ENCODE results near the gene UGT1A4.
"Not testable (repeated sequence)": the region's sequence is repeated elsewhere in the genome, so short reads cannot be mapped to it uniquely, and the experiment has no call there.

The UGT1A4 gene

DNA sequence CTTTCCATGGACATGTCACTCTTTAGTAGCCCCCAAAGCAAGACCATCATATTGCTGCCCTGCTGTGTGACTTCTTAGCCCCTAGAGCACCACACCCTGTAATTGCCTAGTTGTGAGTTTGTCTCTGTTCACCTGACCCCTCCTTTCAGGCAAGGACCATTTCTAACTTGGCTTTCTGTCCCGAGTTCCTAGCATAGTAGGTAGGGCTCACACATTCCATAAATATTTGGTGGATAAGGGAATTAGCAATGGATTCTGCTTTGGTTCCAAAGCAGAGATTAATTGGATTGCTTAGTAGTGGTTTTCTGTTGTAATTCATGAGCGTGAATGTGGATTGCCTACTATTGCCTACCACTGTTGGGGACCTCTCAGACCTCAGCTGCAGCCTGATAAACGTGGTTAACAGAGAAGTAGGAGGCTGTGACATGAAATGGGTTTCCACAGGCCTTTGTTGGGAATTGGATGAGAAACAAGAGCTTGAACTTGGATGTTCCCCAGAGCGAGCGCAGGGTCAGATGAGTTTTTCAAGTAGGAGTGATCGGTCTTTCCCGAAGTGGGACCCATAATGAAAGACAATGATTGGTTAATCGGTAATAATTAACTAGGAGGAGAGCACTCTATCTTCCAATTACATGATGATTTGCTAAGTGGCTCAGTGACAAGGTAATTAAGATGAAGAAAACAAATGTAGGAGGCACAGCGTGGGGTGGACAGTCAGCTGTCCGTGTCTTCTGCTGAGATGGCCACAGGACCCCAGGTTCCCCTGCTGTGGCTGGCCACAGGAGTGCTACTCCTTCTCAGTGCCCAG, 28.1 kb downstream of the UGT1A4 start:
- 84 to 85% methylated on average over 10 of the region's 10 CpGs for WGBS, 2 experiments
- H3K4me3 ChIP-seq (ENCODE audit: insufficient read depth, low read depth, low read length), result no peak overlapping the region
- no peaks in the 10 kb centered on the region for H3K27me3 ChIP-seq (ENCODE audit: control insufficient read depth, insufficient read depth, low read length, poor library complexity, severe bottlenecking)
- no peaks in the 10 kb centered on the region for H3K36me3 ChIP-seq (ENCODE audit: control insufficient read depth, insufficient read depth, low read length)
- no peaks in the 10 kb centered on the region for H3K4me1 ChIP-seq (ENCODE audit: control insufficient read depth, insufficient read depth, low read length)
- H3K9me3 ChIP-seq (ENCODE audit: control insufficient read depth, low read length), result no peaks in the 10 kb centered on the region
- no peak overlapping the region for H3K27ac ChIP-seq (ENCODE audit: insufficient read depth, low read depth, low read length, poor library complexity, severe bottlenecking)

GRCh38 chr2:233747283-233747544, 28.7 kb downstream of the UGT1A4 start:
- Histone ChIP-seq H3K27ac (ENCODE audit: insufficient read depth, low read depth, low read length, poor library complexity, severe bottlenecking) (no peak overlapping the region), H3K27me3 (ENCODE audit: control insufficient read depth, insufficient read depth, low read length, poor library complexity, severe bottlenecking) (no peaks in the 10 kb centered on the region)
- 93 to 94% methylated on average over 6 of the region's 6 CpGs for WGBS, 2 experiments

GRCh38 chr2:233750689-233751088, 32.2 kb downstream of the UGT1A4 start:
- H3K36me3 ChIP-seq (ENCODE audit: control insufficient read depth, insufficient read depth, low read length); H3K27me3 ChIP-seq (ENCODE audit: control insufficient read depth, insufficient read depth, low read length, poor library complexity, severe bottlenecking); H3K9me3 ChIP-seq (ENCODE audit: control insufficient read depth, low read length); H3K4me3 ChIP-seq (ENCODE audit: insufficient read depth, low read depth, low read length); H3K27ac ChIP-seq (ENCODE audit: insufficient read depth, low read depth, low read length, poor library complexity, severe bottlenecking); H3K4me1 ChIP-seq (ENCODE audit: control insufficient read depth, insufficient read depth, low read length): not testable (repeated sequence)
- 76 to 85% methylated on average over 2 of the region's 2 CpGs for WGBS, 2 experiments

More at GRCh38 chr2:233747283-233747544, 28.7 kb downstream of the UGT1A4 start:
- Histone ChIP-seq H3K9me3 (ENCODE audit: control insufficient read depth, low read length) (no peaks in the 10 kb centered on the region), H3K4me3 (ENCODE audit: insufficient read depth, low read depth, low read length) (no peak overlapping the region), H3K4me1 (ENCODE audit: control insufficient read depth, insufficient read depth, low read length) (no peaks in the 10 kb centered on the region), H3K36me3 (ENCODE audit: control insufficient read depth, insufficient read depth, low read length) (no peaks in the 10 kb centered on the region)

GRCh38 chr2:233751212-233752009, 32.9 kb downstream of the UGT1A4 start:
- H3K36me3 ChIP-seq (ENCODE audit: control insufficient read depth, insufficient read depth, low read length); H3K4me1 ChIP-seq (ENCODE audit: control insufficient read depth, insufficient read depth, low read length); H3K9me3 ChIP-seq (ENCODE audit: control insufficient read depth, low read length); H3K27ac ChIP-seq (ENCODE audit: insufficient read depth, low read depth, low read length, poor library complexity, severe bottlenecking); H3K27me3 ChIP-seq (ENCODE audit: control insufficient read depth, insufficient read depth, low read length, poor library complexity, severe bottlenecking); H3K4me3 ChIP-seq (ENCODE audit: insufficient read depth, low read depth, low read length): not testable (repeated sequence)
- WGBS, 2 experiments, result 88 to 89% methylated on average over 2 of the region's 2 CpGs

DNA sequence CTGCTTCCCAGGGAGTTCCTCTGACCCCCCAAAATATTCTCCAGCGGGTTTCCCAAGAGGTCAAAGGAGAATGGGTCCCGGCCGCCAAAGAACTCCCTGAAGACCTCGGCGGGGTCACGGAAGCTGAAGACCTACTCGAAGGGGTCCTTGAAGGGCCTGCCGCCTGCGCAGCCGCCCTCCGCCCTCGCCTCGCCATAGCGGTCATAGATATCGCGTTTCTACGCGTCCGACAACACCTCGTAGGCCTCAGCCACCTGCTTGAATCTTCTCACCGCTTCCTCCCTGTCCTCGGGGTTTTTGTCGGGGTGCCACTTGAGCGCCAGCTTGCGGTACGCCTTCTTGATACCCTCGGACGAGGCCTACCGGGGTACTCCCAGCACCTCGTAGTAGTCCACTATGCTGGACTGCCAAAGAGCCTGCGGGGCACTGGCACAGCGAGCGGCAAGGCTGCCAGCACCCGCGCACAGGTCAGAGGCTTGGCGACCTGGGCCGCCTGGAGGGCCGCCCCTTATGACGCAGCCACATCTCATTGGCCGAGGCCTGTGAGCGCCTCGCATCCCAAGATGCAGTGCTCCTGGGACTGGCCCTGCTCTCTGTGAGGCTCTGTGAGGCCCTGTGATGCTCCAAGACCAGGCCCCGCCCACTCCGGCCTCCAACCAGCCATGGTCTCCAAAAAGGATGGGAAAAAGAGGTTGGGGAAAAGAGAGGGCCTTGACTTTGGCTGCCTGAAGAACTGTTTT, 36.5 kb downstream of the UGT1A4 start:
- WGBS, 2 experiments, result 96% methylated on average over 42 of the region's 44 CpGs
- Histone ChIP-seq H3K9me3 (ENCODE audit: control insufficient read depth, low read length) (no peaks in the 10 kb centered on the region), H3K27ac (ENCODE audit: insufficient read depth, low read depth, low read length, poor library complexity, severe bottlenecking) (no peak overlapping the region), H3K4me3 (ENCODE audit: insufficient read depth, low read depth, low read length) (no peak overlapping the region), H3K27me3 (ENCODE audit: control insufficient read depth, insufficient read depth, low read length, poor library complexity, severe bottlenecking) (no peaks in the 10 kb centered on the region), H3K36me3 (ENCODE audit: control insufficient read depth, insufficient read depth, low read length) (no peaks in the 10 kb centered on the region), H3K4me1 (ENCODE audit: control insufficient read depth, insufficient read depth, low read length) (no peaks in the 10 kb centered on the region)

GRCh38 chr2:233756429-233757081, 38.0 kb downstream of the UGT1A4 start:
- no peak overlapping the region for H3K27ac ChIP-seq (ENCODE audit: insufficient read depth, low read depth, low read length, poor library complexity, severe bottlenecking)
- WGBS, 2 experiments, result 95 to 98% methylated on average over 6 to 7 of the region's 7 CpGs
- no peaks in the 10 kb centered on the region for H3K36me3 ChIP-seq (ENCODE audit: control insufficient read depth, insufficient read depth, low read length)

DNA sequence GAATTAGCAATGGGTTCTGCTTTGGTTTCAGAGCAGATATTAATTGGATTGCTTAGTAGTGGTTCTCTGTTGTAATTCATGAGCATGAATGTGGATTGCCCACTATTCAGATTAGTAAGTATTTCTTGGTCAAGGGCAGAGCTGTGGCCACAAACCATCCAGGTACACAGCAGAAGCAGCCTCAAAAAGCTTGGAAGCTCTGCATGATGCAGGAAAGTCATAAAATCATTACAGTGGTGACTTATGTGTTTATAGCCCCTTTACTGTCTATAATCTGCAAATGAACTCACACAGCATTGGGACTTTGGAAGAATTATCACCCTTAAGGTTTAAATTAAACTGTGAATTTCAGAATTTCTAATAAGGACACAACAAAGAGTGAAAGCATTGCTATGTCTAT, 39.6 kb downstream of the UGT1A4 start:
- H3K4me1 ChIP-seq (ENCODE audit: control insufficient read depth, insufficient read depth, low read length), result no peaks in the 10 kb centered on the region
- no peaks in the 10 kb centered on the region for H3K9me3 ChIP-seq (ENCODE audit: control insufficient read depth, low read length)
- no peaks in the 10 kb centered on the region for H3K27me3 ChIP-seq (ENCODE audit: control insufficient read depth, insufficient read depth, low read length, poor library complexity, severe bottlenecking)
- no peak overlapping the region for H3K27ac ChIP-seq (ENCODE audit: insufficient read depth, low read depth, low read length, poor library complexity, severe bottlenecking)
- no peaks in the 10 kb centered on the region for H3K36me3 ChIP-seq (ENCODE audit: control insufficient read depth, insufficient read depth, low read length)
- H3K4me3 ChIP-seq (ENCODE audit: insufficient read depth, low read depth, low read length), result no peak overlapping the region

More at GRCh38 chr2:233756429-233757081, 38.0 kb downstream of the UGT1A4 start:
- Histone ChIP-seq H3K9me3 (ENCODE audit: control insufficient read depth, low read length) (no peaks in the 10 kb centered on the region), H3K27me3 (ENCODE audit: control insufficient read depth, insufficient read depth, low read length, poor library complexity, severe bottlenecking) (no peaks in the 10 kb centered on the region), H3K4me3 (ENCODE audit: insufficient read depth, low read depth, low read length) (no peak overlapping the region), H3K4me1 (ENCODE audit: control insufficient read depth, insufficient read depth, low read length) (no peaks in the 10 kb centered on the region)

- no peaks in the 10 kb centered on the region for H3K36me3 ChIP-seq (ENCODE audit: control insufficient read depth, insufficient read depth, low read length)
- H3K4me1 ChIP-seq (ENCODE audit: control insufficient read depth, insufficient read depth, low read length), result no peaks in the 10 kb centered on the region
- no peaks in the 10 kb centered on the region for H3K27me3 ChIP-seq (ENCODE audit: control insufficient read depth, insufficient read depth, low read length, poor library complexity, severe bottlenecking)
- H3K27ac ChIP-seq (ENCODE audit: insufficient read depth, low read depth, low read length, poor library complexity, severe bottlenecking), result no peak overlapping the region
- WGBS, 2 experiments, result 94 to 97% methylated on average over 2 of the region's 2 CpGs
- no peak overlapping the region for H3K4me3 ChIP-seq (ENCODE audit: insufficient read depth, low read depth, low read length)
- H3K9me3 ChIP-seq (ENCODE audit: control insufficient read depth, low read length), result no peaks in the 10 kb centered on the region
Measured at GRCh38 chr2:233758849-233759248, 40.3 kb downstream of the UGT1A4 start.

DNA sequence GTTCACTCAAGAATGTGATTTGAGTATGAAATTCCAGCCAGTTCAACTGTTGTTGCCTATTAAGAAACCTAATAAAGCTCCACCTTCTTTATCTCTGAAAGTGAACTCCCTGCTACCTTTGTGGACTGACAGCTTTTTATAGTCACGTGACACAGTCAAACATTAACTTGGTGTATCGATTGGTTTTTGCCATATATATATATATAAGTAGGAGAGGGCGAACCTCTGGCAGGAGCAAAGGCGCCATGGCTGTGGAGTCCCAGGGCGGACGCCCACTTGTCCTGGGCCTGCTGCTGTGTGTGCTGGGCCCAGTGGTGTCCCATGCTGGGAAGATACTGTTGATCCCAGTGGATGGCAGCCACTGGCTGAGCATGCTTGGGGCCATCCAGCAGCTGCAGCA, 41.5 kb downstream of the UGT1A4 start, which contains the start of gene UGT1A1:
Gene UGT1A1, plus strand, starts transcription at position 228 of the 400 bp plus-strand sequence. Its CDS starts 18 bp downstream, at position 246.
- WGBS, 2 experiments, result 95 to 97% methylated on average over 4 to 6 of the region's 6 CpGs
- H3K9me3 ChIP-seq (ENCODE audit: control insufficient read depth, low read length), result no peaks in the 10 kb centered on the region
- H3K4me3 ChIP-seq (ENCODE audit: insufficient read depth, low read depth, low read length), result no peak within 1 kb of the TSS
- no peaks in the 10 kb centered on the region for H3K27me3 ChIP-seq (ENCODE audit: control insufficient read depth, insufficient read depth, low read length, poor library complexity, severe bottlenecking)
- no peaks in the 10 kb centered on the region for H3K4me1 ChIP-seq (ENCODE audit: control insufficient read depth, insufficient read depth, low read length)
- H3K36me3 ChIP-seq (ENCODE audit: control insufficient read depth, insufficient read depth, low read length), result no peaks in the 10 kb centered on the region
- no peak within 1 kb of the TSS for H3K27ac ChIP-seq (ENCODE audit: insufficient read depth, low read depth, low read length, poor library complexity, severe bottlenecking)
